Breast epithelium (tissue), 4 donors: ENCODE data around the gene BET1L. TPM values are rescaled to one million over a fixed set of nuclear protein-coding genes. Genes with fewer than 3 reads are reported as not detected.

Experiments
- DNase-seq, 2 donors: peaks; one replicate each; pipeline ENCODE4 v3.0.0-alpha.2; 2019; ENCODE audit warnings: low spot score in 2 of 2
- H3K27ac ChIP-seq, 2 donors: fragments of 200-600 bp; sonication (generic) in 1 of 2; one replicate each; pipeline ENCODE4 v1.5.1; 2016 to 2019; ENCODE audit warnings: mild to moderate bottlenecking in 1 of 2
- H3K27me3 ChIP-seq, 2 donors: fragments of 200-600 bp; sonication (generic) in 1 of 2; one replicate each; pipeline versions ENCODE4 v1.5.1 to v1.6.0; 2017 to 2019; ENCODE audit warnings: control low read depth in 1 of 2, mild to moderate bottlenecking in 1 of 2
- H3K36me3 ChIP-seq: fragments of 200-600 bp; one replicate; pipeline ENCODE4 v1.5.1; 2019
- H3K4me1 ChIP-seq, 2 donors: fragments of 200-600 bp; sonication (generic); one replicate each; pipeline ENCODE4 v1.5.1; 2016 to 2019; ENCODE audit warnings: control low read depth in 1 of 2
- H3K4me3 ChIP-seq, 3 donors: fragments of 200-600 bp; sonication (generic); 1 replicate in 2 of 3; 2 replicates in 1 of 3; pipeline ENCODE4 v1.5.1; 2016 to 2019; ENCODE audit warnings: mild to moderate bottlenecking in 3 of 3, moderate library complexity in 2 of 3
- H3K9me3 ChIP-seq, 2 donors: fragments of 200-600 bp; sonication (generic) in 1 of 2; one replicate each; pipeline ENCODE4 v1.5.1; 2016 to 2019; ENCODE audit warnings: control low read depth in 1 of 2
- POLR2A ChIP-seq: fragments of 450-650 bp; IDR thresholded peaks from one replicate; pipeline ENCODE4 v1.6.1; 2016; ENCODE audit warnings: antibody characterized with exemption, mild to moderate bottlenecking, moderate library complexity
- POLR2AphosphoS5 ChIP-seq, 3 donors: sonication (generic); formaldehyde crosslinking; IDR thresholded peaks; one replicate each; pipeline ENCODE4 v1.6.1; 2017; ENCODE audit warnings: antibody characterized with exemption in 3 of 3
- intact Hi-C: fragments of 100-400 bp; cut with DNase I; formaldehyde crosslinking; loops from one replicate; pipeline ENCODE4 v1.15.1; 2023; ENCODE audit warnings: low total_unique reads
- total RNA-seq, 3 donors: library from RNA; depleted of rRNA; stranded (reverse); fragments of >200 nt; gene quantifications; one replicate each; pipeline ENCODE4 v1.1.0, GENCODE V29; 2016
- TF ChIP-seq, protein P1 (sequence below), 3 donors: fragments of 450-650 bp; IDR thresholded peaks; one replicate each; pipeline ENCODE4 v1.5.1; 2016 to 2017; ENCODE audit warnings: antibody characterized with exemption in 3 of 3, mild to moderate bottlenecking in 3 of 3, moderate library complexity in 3 of 3

Gene BET1L
- total RNA-seq, 3 donors from 2014 or later: 25.6 to 30.4 (median 28.5) TPM

GRCh38 chr11:210122-210802 is 3.1 kb upstream of the BET1L start:
- no peak for TF ChIP-seq POLR2A
- TF ChIP-seq, protein P1, sequence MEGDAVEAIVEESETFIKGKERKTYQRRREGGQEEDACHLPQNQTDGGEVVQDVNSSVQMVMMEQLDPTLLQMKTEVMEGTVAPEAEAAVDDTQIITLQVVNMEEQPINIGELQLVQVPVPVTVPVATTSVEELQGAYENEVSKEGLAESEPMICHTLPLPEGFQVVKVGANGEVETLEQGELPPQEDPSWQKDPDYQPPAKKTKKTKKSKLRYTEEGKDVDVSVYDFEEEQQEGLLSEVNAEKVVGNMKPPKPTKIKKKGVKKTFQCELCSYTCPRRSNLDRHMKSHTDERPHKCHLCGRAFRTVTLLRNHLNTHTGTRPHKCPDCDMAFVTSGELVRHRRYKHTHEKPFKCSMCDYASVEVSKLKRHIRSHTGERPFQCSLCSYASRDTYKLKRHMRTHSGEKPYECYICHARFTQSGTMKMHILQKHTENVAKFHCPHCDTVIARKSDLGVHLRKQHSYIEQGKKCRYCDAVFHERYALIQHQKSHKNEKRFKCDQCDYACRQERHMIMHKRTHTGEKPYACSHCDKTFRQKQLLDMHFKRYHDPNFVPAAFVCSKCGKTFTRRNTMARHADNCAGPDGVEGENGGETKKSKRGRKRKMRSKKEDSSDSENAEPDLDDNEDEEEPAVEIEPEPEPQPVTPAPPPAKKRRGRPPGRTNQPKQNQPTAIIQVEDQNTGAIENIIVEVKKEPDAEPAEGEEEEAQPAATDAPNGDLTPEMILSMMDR (IDR thresholded peaks at IDR 0.05): no peak
- no peak for TF ChIP-seq POLR2AphosphoS5 (IDR thresholded peaks at IDR 0.05)
- no peaks in the 10 kb centered on the region for H3K9me3 ChIP-seq
- peaks cover 15 to 24% of the 10 kb centered on the region in 2 donors for H3K4me1 ChIP-seq
- H3K36me3 ChIP-seq: peaks cover 10% of the 10 kb centered on the region
- intact Hi-C loops: no loop called here
- peak overlapping the region in 2 of 3 donors; percentile 86 to 100 for H3K4me3 ChIP-seq
- DNase-seq: peak in 1 of 2 donors; percentile 20
- peak overlapping the region; percentile 99 to 100 for H3K27ac ChIP-seq
- H3K27me3 ChIP-seq: no peaks in the 10 kb centered on the region

GRCh38 chr11:209275-210121 is 2.3 kb upstream of the BET1L start:
- no peak for DNase-seq
- no peaks in the 10 kb centered on the region for H3K27me3 ChIP-seq
- H3K9me3 ChIP-seq: no peaks in the 10 kb centered on the region
- intact Hi-C loops: no loop called here
- peak overlapping the region; percentile 99 to 100 for H3K27ac ChIP-seq
- TF ChIP-seq, protein P1 (IDR thresholded peaks at IDR 0.05): no peak
- TF ChIP-seq POLR2A: no peak
- no peak for TF ChIP-seq POLR2AphosphoS5 (IDR thresholded peaks at IDR 0.05)
- H3K36me3 ChIP-seq: peaks cover 10% of the 10 kb centered on the region
- H3K4me3 ChIP-seq: peak overlapping the region; percentile 86 to 100 (median 93)
- H3K4me1 ChIP-seq: peaks cover 15 to 24% of the 10 kb centered on the region in 2 donors

- Histone ChIP-seq H3K27me3 (no peaks in the 10 kb centered on the region), H3K4me1 (peaks cover 15 to 24% of the 10 kb centered on the region in 2 donors), H3K9me3 (no peaks in the 10 kb centered on the region), H3K4me3 (peak overlapping the region; percentile 86 to 100 (median 93)), H3K36me3 (peaks cover 6% of the 10 kb centered on the region), H3K27ac (peak overlapping the region; percentile 99 to 100)
- DNase-seq: no peak
- intact Hi-C loops: no loop called here
- TF ChIP-seq POLR2A: no peak
- TF ChIP-seq, protein P1 (IDR thresholded peaks at IDR 0.05): no peak
- TF ChIP-seq POLR2AphosphoS5 (IDR thresholded peaks at IDR 0.05): no peak
Observed at GRCh38 chr11:208917-209260, 1.7 kb upstream of the BET1L start.

DNA sequence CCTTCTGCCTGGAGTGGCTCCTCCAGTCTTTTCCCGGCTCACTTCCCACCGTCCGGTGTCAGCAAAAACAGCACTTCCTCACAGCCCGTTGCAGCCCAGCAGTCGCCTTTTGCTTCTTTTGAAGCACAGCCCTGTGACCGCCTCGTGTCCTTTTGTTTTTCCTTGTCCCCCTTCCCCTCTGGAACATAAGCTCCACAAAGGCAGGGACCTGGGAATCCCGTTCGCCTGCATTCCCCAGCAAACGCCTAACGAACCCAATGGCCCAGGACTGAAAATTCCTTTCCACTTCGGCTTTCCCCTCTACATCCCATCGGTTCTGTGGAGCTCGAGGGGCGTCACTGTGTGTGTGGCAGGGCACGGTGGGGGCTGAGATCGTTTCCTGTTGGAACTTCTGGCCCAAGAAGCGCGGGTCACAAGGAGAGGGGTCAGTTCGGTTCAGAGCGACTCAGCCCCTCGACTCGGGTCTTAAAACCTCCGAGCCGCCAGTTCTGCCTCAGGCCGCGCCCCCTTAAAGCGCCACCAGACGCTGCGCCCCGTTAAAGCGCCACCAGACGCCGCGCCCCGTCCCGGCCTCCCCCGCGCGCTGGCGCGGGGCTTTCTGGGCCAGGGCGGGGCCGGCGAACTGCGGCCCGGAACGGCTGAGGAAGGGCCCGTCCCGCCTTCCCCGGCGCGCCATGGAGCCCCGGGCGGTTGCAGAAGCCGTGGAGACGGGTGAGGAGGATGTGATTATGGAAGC is 1.1 kb upstream of the BET1L start:
- H3K36me3 ChIP-seq: peaks cover 5% of the 10 kb centered on the region
- H3K4me3 ChIP-seq: peak overlapping the region; percentile 86 to 100 (median 93)
- DNase-seq: peak; percentile 62 to 72
- peaks cover 15 to 24% of the 10 kb centered on the region in 2 donors for H3K4me1 ChIP-seq
- intact Hi-C loops: no loop called here
- H3K9me3 ChIP-seq: no peaks in the 10 kb centered on the region
- peak overlapping the region; percentile 99 to 100 for H3K27ac ChIP-seq
- no peaks in the 10 kb centered on the region for H3K27me3 ChIP-seq
- TF ChIP-seq POLR2AphosphoS5 (IDR thresholded peaks at IDR 0.05) (peak; percentile 56 to 80 (median 58)), POLR2A (peak; percentile 54)
- TF ChIP-seq, protein P1 (IDR thresholded peaks at IDR 0.05): no peak
